Panc1 (cell line): ENCODE measurements around the gene PLA2G1B. TPM values are rescaled to one million over a fixed set of nuclear protein-coding genes. Genes with fewer than 3 reads are reported as not detected.

Source experiments
- ATAC-seq: fragments of 200-7000 bp; cut with Tn5 transposase; 2 replicates; pipeline ENCODE4 v1.9.1; 2020; ENCODE audit warnings: mild to moderate bottlenecking, moderate library complexity
- BruUV-seq: library from RNA; stranded (reverse); fragments of 400-500 nt; replicated peaks from 2 replicates; lab custom pipeline; 2021; lab: Mats Ljungman, UMichigan
- CTCF ChIA-PET: fragments of 300-600 bp; sonication (Branson Sonifier 250); formaldehyde crosslinking; loops from one replicate; lab custom pipeline; 2022; ENCODE audit warnings: antibody characterized with exemption; lab: Charles Lee
- POLR2A ChIA-PET: fragments of 300-600 bp; sonication (Branson Sonifier 250); formaldehyde crosslinking; loops from one replicate; lab custom pipeline; 2022; ENCODE audit warnings: antibody characterized with exemption; lab: Charles Lee
- DNase-seq: peaks from one replicate; pipeline ENCODE4 v3.0.0-alpha.2; 2010; ENCODE audit warnings: low read depth, low spot score
- H3K27ac ChIP-seq: 2 replicates; pipeline ENCODE4 v1.5.1; 2011; ENCODE audit warnings: mild to moderate bottlenecking, low read length, inconsistent platforms
- H3K27me3 ChIP-seq: fragments of 200-500 bp; sonication (Bioruptor generic); 2 replicates; pipeline ENCODE4 v1.6.0; 2014; ENCODE audit warnings: low read length, inconsistent platforms; ENCODE audit not compliant: control insufficient read depth, insufficient read depth
- H3K36me3 ChIP-seq: fragments of 200-500 bp; sonication (Bioruptor generic); 2 replicates; pipeline ENCODE4 v1.5.1; 2014; ENCODE audit warnings: inconsistent platforms, mild to moderate bottlenecking, low read length, moderate library complexity; ENCODE audit not compliant: control insufficient read depth, insufficient read depth
- H3K4me1 ChIP-seq: 2 replicates; pipeline ENCODE4 v1.5.1; 2011; ENCODE audit warnings: inconsistent platforms, mild to moderate bottlenecking, low read length, moderate library complexity; ENCODE audit not compliant: control insufficient read depth, insufficient read depth
- H3K4me3 ChIP-seq, 2 experiments: 2 replicates each; pipeline ENCODE4 v1.5.1; 2011 to 2012; ENCODE audit warnings: low read depth in 2 of 2, low read length in 2 of 2, mild to moderate bottlenecking in 2 of 2, inconsistent platforms in 1 of 2, moderate library complexity in 1 of 2
- H3K9me3 ChIP-seq: fragments of 200-500 bp; sonication (Bioruptor generic); 2 replicates; pipeline ENCODE4 v1.5.1; 2014; ENCODE audit warnings: low read depth, mild to moderate bottlenecking, inconsistent platforms, low read length, moderate library complexity; ENCODE audit not compliant: control insufficient read depth, insufficient read depth
- CTCF ChIP-seq: fragments of 450-650 bp; IDR thresholded peaks from 2 replicates; pipeline ENCODE4 v1.5.1; 2017; ENCODE audit warnings: mild to moderate bottlenecking
- POLR2AphosphoS5 ChIP-seq: IDR thresholded peaks from 2 replicates; pipeline ENCODE4 v1.6.1; 2012; ENCODE audit warnings: mild to moderate bottlenecking, low read depth, low read length, moderate library complexity
- REST ChIP-seq, 2 experiments: IDR thresholded peaks; 2 replicates each; pipeline ENCODE4 v1.6.1; 2011 to 2012; ENCODE audit warnings: low read depth in 2 of 2, control low read depth in 1 of 2, low read length in 1 of 2, mild to moderate bottlenecking in 1 of 2, moderate library complexity in 1 of 2; ENCODE audit not compliant: insufficient read depth in 1 of 2
- SIN3A ChIP-seq: IDR thresholded peaks from 2 replicates; pipeline ENCODE4 v1.6.1; 2012; ENCODE audit warnings: low read depth, mild to moderate bottlenecking, low read length, moderate library complexity, borderline replicate concordance; ENCODE audit not compliant: insufficient read depth
- TCF7L2 ChIP-seq: IDR thresholded peaks from 2 replicates; pipeline ENCODE4 v1.6.1; 2011; ENCODE audit warnings: mild to moderate bottlenecking, low read depth, low read length, inconsistent platforms
- in situ Hi-C: cut with HindIII; loops from 2 replicates; pipeline ENCODE4 v1.10.0; 2016; ENCODE audit warnings: low sequenced_read_pairs, low pct_unique_long_range_greater_than_20kb
- intact Hi-C: fragments of 100-400 bp; cut with micrococcal nuclease; formaldehyde crosslinking; loops from one replicate; pipeline ENCODE4 v1.10.0; 2022; ENCODE audit not compliant: unreplicated experiment
- total RNA-seq: library from RNA; stranded (reverse); gene quantifications from one replicate; pipeline ENCODE4 v1.2.1, GENCODE V29; 2021; ENCODE audit not compliant: unreplicated experiment

PLA2G1B gene
- total RNA-seq, 1 experiment from 2014 or later: 0.69 TPM

- DNase-seq (no peak), ATAC-seq (no peak)
- ChIA-PET CTCF (no interaction called here), POLR2A (no interaction called here)
- BruUV-seq: no TSS peak
- intact Hi-C loops (no loop called here), in situ Hi-C loops (no loop called here)
- no peaks in the 10 kb centered on the region for H3K27me3 ChIP-seq
- no peak overlapping the region for H3K4me3 ChIP-seq
- no peak overlapping the region for H3K27ac ChIP-seq
- TF ChIP-seq TCF7L2 (no peak), SIN3A (no peak), POLR2AphosphoS5 (no peak), CTCF (no peak), REST (IDR thresholded peaks at IDR 0.05; ENCODE audit: insufficient read depth in 1 of 2, low read depth in 2 of 2, low read length in 1 of 2) (no peak)
- peaks cover 10% of the 10 kb centered on the region for H3K4me1 ChIP-seq
- no peaks in the 10 kb centered on the region for H3K36me3 ChIP-seq
- no peaks in the 10 kb centered on the region for H3K9me3 ChIP-seq
Measured at GRCh38 chr12:120287491-120287890, 40.1 kb downstream of the PLA2G1B start.

- no TSS peak for BruUV-seq
- intact Hi-C loops (no loop called here), in situ Hi-C loops (no loop called here)
- CTCF ChIA-PET: no interaction called here
- DNase-seq: no peak
- Histone ChIP-seq H3K4me3 (no peak overlapping the region), H3K27me3 (no peaks in the 10 kb centered on the region), H3K4me1 (peaks cover 10% of the 10 kb centered on the region), H3K9me3 (no peaks in the 10 kb centered on the region), H3K36me3 (no peaks in the 10 kb centered on the region), H3K27ac (no peak overlapping the region)
- TF ChIP-seq TCF7L2 (no peak), POLR2AphosphoS5 (no peak), CTCF (no peak), REST (IDR thresholded peaks at IDR 0.05; ENCODE audit: insufficient read depth in 1 of 2, low read depth in 2 of 2, low read length in 1 of 2) (no peak), SIN3A (no peak)
- no peak for ATAC-seq
- POLR2A ChIA-PET: interaction anchor here (0.5 kb wide), 1 partner anchor 85 kb away, joined by 8 read pairs; no protein-coding TSS in a partner anchor
Measured at GRCh38 chr12:120286768-120287490, 40.6 kb downstream of the PLA2G1B start.
